Endothelial cell of umbilical vein (primary cell): ENCODE data around the gene PRR11. TPM values are rescaled to one million over a fixed set of nuclear protein-coding genes. Genes with fewer than 3 reads are reported as not detected.

Experiments used
- BruUV-seq: library from RNA; stranded (reverse); fragments of 400-500 nt; replicated peaks from 2 replicates; lab custom pipeline; 2021; lab: Mats Ljungman, UMichigan
- CTCF ChIA-PET: fragments of 300-600, 350-600 bp; sonication (Branson Sonifier 250); formaldehyde crosslinking; loops from one replicate; lab custom pipeline; 2021; ENCODE audit warnings: antibody characterized with exemption, inconsistent platforms; lab: Charles Lee
- POLR2A ChIA-PET: fragments of 300-600, 350-600 bp; sonication (Branson Sonifier 250); formaldehyde crosslinking; loops from one replicate; lab custom pipeline; 2021; ENCODE audit warnings: antibody characterized with exemption, inconsistent platforms; lab: Charles Lee
- DNase-seq: peaks from one replicate; pipeline ENCODE4 v3.0.0-alpha.2; 2011; ENCODE audit warnings: low read depth, low spot score
- FAIRE-seq: peaks from 2 replicates; lab custom pipeline; 2011; peaks lifted over from hg19 to GRCh38; lab: Jason Lieb, UNC
- H2AFZ ChIP-seq: 2 replicates; pipeline ENCODE4 v1.6.0; 2012; ENCODE audit warnings: low read depth, low read length, control low read depth, inconsistent platforms
- H3K27ac ChIP-seq: 2 replicates; pipeline ENCODE4 v1.5.1; 2011; ENCODE audit warnings: low read depth, mild to moderate bottlenecking, control low read depth, low read length, moderate library complexity; ENCODE audit not compliant: insufficient read depth
- H3K27me3 ChIP-seq, 2 experiments: 2 replicates each; pipeline versions ENCODE4 v1.6.0 to v1.6.1; 2011; ENCODE audit warnings: low read length in 2 of 2, mixed read lengths in 1 of 2; ENCODE audit not compliant: control insufficient read depth in 2 of 2, insufficient read depth in 2 of 2
- H3K36me3 ChIP-seq, 2 experiments: 2 replicates in 1 of 2; 3 replicates in 1 of 2; pipeline ENCODE4 v1.5.1; 2011; ENCODE audit warnings: low read length in 2 of 2, mild to moderate bottlenecking in 1 of 2, moderate library complexity in 1 of 2; ENCODE audit not compliant: control insufficient read depth in 2 of 2, insufficient read depth in 2 of 2; ENCODE audit errors: extremely low read depth in 1 of 2
- H3K4me1 ChIP-seq: 3 replicates; pipeline ENCODE4 v1.5.1; 2011; ENCODE audit warnings: mild to moderate bottlenecking, low read length; ENCODE audit not compliant: control insufficient read depth, insufficient read depth; ENCODE audit errors: extremely low read depth
- H3K4me2 ChIP-seq: 2 replicates; pipeline ENCODE4 v1.6.1; 2011; ENCODE audit warnings: low read length, control low read depth, mixed read lengths; ENCODE audit not compliant: insufficient read depth
- H3K4me3 ChIP-seq, 3 experiments: fragments of 200-600 bp in 1 of 3; sonication (generic), shearing (Covaris generic) in 1 of 3; replicated peaks in 1 of 3; 2 replicates each; pipeline ENCODE4 v1.5.1; 2011 to 2016; ENCODE audit warnings: control low read depth in 3 of 3, low read length in 3 of 3, mild to moderate bottlenecking in 2 of 3, inconsistent platforms in 1 of 3, low read depth in 1 of 3, moderate library complexity in 1 of 3; ENCODE audit not compliant: insufficient read depth in 1 of 3
- H3K79me2 ChIP-seq: 2 replicates; pipeline ENCODE4 v1.6.0; 2012; ENCODE audit warnings: low read length, inconsistent platforms; ENCODE audit not compliant: control insufficient read depth, insufficient read depth
- H3K9ac ChIP-seq: replicated peaks from 2 replicates; pipeline ENCODE3; 2011; ENCODE audit warnings: low read length, control low read depth; ENCODE audit not compliant: insufficient read depth; ENCODE audit errors: extremely low read depth
- H3K9me1 ChIP-seq: replicated peaks from 3 replicates; pipeline ENCODE4 v1.6.0; 2011; ENCODE audit warnings: mild to moderate bottlenecking, low read length; ENCODE audit not compliant: control insufficient read depth, insufficient read depth; ENCODE audit errors: extremely low read depth
- H3K9me3 ChIP-seq: replicated peaks from 2 replicates; pipeline ENCODE4 v1.5.1; 2012; ENCODE audit warnings: low read length, inconsistent platforms; ENCODE audit not compliant: control insufficient read depth, insufficient read depth
- H4K20me1 ChIP-seq: replicated peaks from 2 replicates; pipeline ENCODE3; 2011; ENCODE audit warnings: mild to moderate bottlenecking, low read length; ENCODE audit not compliant: control insufficient read depth, insufficient read depth; ENCODE audit errors: extremely low read depth
- CTCF ChIP-seq, 2 donors: IDR thresholded peaks; 1 replicate in 1 of 2; 2 replicates in 1 of 2; pipeline ENCODE4 v1.5.1; 2011; ENCODE audit warnings: low read length in 2 of 2, mild to moderate bottlenecking in 2 of 2, moderate library complexity in 2 of 2, control low read depth in 1 of 2, inconsistent platforms in 1 of 2, low read depth in 1 of 2; ENCODE audit not compliant: insufficient read depth in 1 of 2; ENCODE audit errors: extremely low read depth in 1 of 2
- EZH2 ChIP-seq: IDR thresholded peaks from 2 replicates; pipeline ENCODE4 v1.6.1; 2012; ENCODE audit warnings: borderline replicate concordance, low read depth, mild to moderate bottlenecking, moderate library complexity, low read length, inconsistent platforms; ENCODE audit not compliant: severe bottlenecking
- FOS ChIP-seq: IDR thresholded peaks from 2 replicates; pipeline ENCODE4 v1.6.1; 2011; ENCODE audit warnings: mild to moderate bottlenecking, low read length, moderate library complexity, borderline replicate concordance; ENCODE audit not compliant: insufficient read depth
- GATA2 ChIP-seq: IDR thresholded peaks from 2 replicates; pipeline ENCODE4 v1.7.0; 2011; ENCODE audit warnings: low read depth, mild to moderate bottlenecking, moderate library complexity, mixed read lengths, low read length; ENCODE audit not compliant: insufficient read length, insufficient read depth
- JUN ChIP-seq: IDR thresholded peaks from 2 replicates; pipeline ENCODE4 v1.6.1; 2011; ENCODE audit warnings: borderline replicate concordance, low read depth; ENCODE audit not compliant: insufficient read length, insufficient read depth
- MAX ChIP-seq: IDR thresholded peaks from 2 replicates; pipeline ENCODE4 v1.6.1; 2011; ENCODE audit not compliant: insufficient read depth, insufficient read length
- MYC ChIP-seq: IDR thresholded peaks from one replicate; pipeline ENCODE4 v1.6.1; 2011; ENCODE audit warnings: mild to moderate bottlenecking, low read depth, low read length
- POLR2A ChIP-seq: IDR thresholded peaks from 2 replicates; pipeline ENCODE4 v1.6.1; 2012; ENCODE audit warnings: low read depth, mild to moderate bottlenecking, control low read depth, low read length
- POLR2AphosphoS5 ChIP-seq: IDR thresholded peaks from 2 replicates; pipeline ENCODE4 v1.6.1; 2012; ENCODE audit warnings: low read depth, mild to moderate bottlenecking, control low read depth, low read length, moderate library complexity; ENCODE audit not compliant: insufficient read depth
- dilution Hi-C: fragments of 300-500 bp; cut with MboI; formaldehyde crosslinking; loops from one replicate; pipeline ENCODE4 v1.15.0; 2019; ENCODE audit warnings: low sequenced_read_pairs; ENCODE audit not compliant: extremely low pct_ligation_motif_present
- intact Hi-C: fragments of 100-400 bp; cut with micrococcal nuclease; formaldehyde crosslinking; loops from one replicate; pipeline ENCODE4 v1.10.0; 2022
- polyA plus RNA-seq, 4 experiments: library from polyadenylated mRNA; depleted of rRNA in 3 of 4; stranded (reverse) in 3 of 4; unstranded in 1 of 4; fragments of >200 nt; gene quantifications; 2 replicates each; pipeline versions ENCODE4 v1.2.1 to v1.2.3, GENCODE V29; 2011 to 2012; ENCODE audit warnings: missing spikeins in 1 of 4
- total RNA-seq: library from RNA; stranded (reverse); gene quantifications from 2 replicates; pipeline ENCODE4 v1.2.3, GENCODE V29; 2021

The PRR11 gene
- total and polyA plus RNA-seq, 2 donors (not counting 3 experiments of a cell fraction or from before 2014, with no cell fraction given): 28.8 to 86.3 TPM

GRCh38 chr17:59111539-59111938 lies 44.0 kb upstream of the PRR11 start:
- dilution Hi-C loops: no loop called here
- ChIA-PET POLR2A (no interaction called here), CTCF (interaction anchor here (1.2 to 1.3 kb wide), 2 partner anchors 12 to 101 kb away, joined by 3 to 4 read pairs; no protein-coding TSS in a partner anchor)
- FAIRE-seq (no peak), DNase-seq (no peak)
- Histone ChIP-seq H3K4me1 (peaks cover 6% of the 10 kb centered on the region), H2AFZ (no peak overlapping the region), H3K4me3 (no peak overlapping the region), H3K9ac (no peak overlapping the region), H3K27me3 (no peaks in the 10 kb centered on the region), H3K9me1 (no peaks in the 10 kb centered on the region), H3K9me3 (no peaks in the 10 kb centered on the region), H3K36me3 (peaks cover 0 to 3% of the 10 kb centered on the region in 2 experiments), H3K4me2 (no peak overlapping the region), H3K27ac (no peak overlapping the region), H3K79me2 (peaks cover 9% of the 10 kb centered on the region), H4K20me1 (no peaks in the 10 kb centered on the region)
- BruUV-seq: no TSS peak
- TF ChIP-seq POLR2AphosphoS5 (no peak), GATA2 (no peak), FOS (no peak), CTCF (IDR thresholded peaks at IDR 0.05; ENCODE audit: extremely low read depth in 1 of 2, insufficient read depth in 1 of 2, low read depth in 1 of 2, low read length in 2 of 2) (no peak), MAX (no peak), JUN (no peak), EZH2 (no peak), MYC (no peak), POLR2A (no peak)
- intact Hi-C loops: no loop called here
